ENCODE results near the gene BSDC1. TPM values are rescaled to one million over a fixed set of nuclear protein-coding genes. Genes with fewer than 3 reads are reported as not detected.

BSDC1 gene
- total and polyA plus RNA-seq, 10 of the 15 experiments (the other 5 are each of a cell fraction or from before 2014, with no cell fraction given): 3.0 to 39.7 (median 22.8) TPM

DNA sequence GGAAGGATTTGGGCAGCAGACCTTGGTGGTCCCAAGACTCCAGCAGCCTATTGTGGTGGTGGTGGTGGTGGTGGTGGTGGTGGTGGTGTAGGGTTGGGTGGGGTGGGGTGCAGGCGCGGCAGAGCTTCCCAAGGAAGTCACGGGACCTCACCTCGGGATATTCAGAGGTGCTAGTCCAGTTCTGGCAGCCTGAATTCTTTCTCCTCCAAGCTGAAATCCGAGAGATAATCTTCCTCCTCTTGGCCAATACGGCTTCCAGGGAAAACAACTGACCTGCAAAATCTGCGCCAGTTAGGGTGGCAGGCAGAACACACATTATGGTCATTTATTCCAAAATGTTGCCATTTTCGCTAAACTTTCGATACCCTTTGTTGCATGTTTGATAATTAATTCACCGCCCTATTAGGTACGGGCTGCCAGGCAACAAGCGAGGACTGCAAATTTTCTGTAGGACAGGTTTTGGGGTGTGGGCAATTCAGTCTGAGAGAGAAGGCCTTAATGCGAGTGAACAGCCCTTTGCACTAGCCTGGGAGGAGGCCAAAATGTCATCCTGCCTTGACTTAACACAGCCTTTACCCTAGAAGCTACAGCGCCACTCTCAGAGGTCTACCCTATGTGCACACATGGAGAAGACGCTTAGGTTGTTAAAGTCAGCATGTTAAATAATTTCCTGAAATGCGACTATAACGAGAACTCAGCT, 33.2 kb upstream of the BSDC1 start:
- no peak for FAIRE-seq
- SMC1A ChIA-PET (ENCODE audit: uncharacterized antibody, unreplicated experiment): no interaction called here
- Histone ChIP-seq H3K9me3 (replicated peaks; ENCODE audit: control insufficient read depth, insufficient read depth, low read length) (no peaks in the 10 kb centered on the region), H3K9ac (ENCODE audit: control insufficient read depth, insufficient read depth, low read length) (no peak overlapping the region), H3K79me2 (ENCODE audit: control insufficient read depth, insufficient read depth, low read length) (no peaks in the 10 kb centered on the region), H3K27me3 (replicated peaks in 1 of 2; ENCODE audit: control insufficient read depth in 2 of 2, insufficient read depth in 2 of 2, low read length in 1 of 2) (peaks cover 0 to 10% of the 10 kb centered on the region in 2 experiments; a peak in 2 of 4 replicates), H2AFZ (ENCODE audit: control insufficient read depth, low read depth, low read length) (no peak overlapping the region), H3K36me3 (ENCODE audit: control insufficient read depth in 2 of 2, insufficient read depth in 2 of 2, low read length in 1 of 2) (no peaks in the 10 kb centered on the region), H3K27ac (ENCODE audit: control insufficient read depth, insufficient read depth) (no peak overlapping the region), H4K20me1 (ENCODE audit: control insufficient read depth, insufficient read depth) (no peaks in the 10 kb centered on the region), H3K4me2 (ENCODE audit: control insufficient read depth, insufficient read depth) (no peak overlapping the region), H3K4me3 (no peak overlapping the region), H3K4me1 (ENCODE audit: control insufficient read depth, insufficient read depth, low read length) (peaks cover 4% of the 10 kb centered on the region)
- 80% methylated on average over 15 of the region's 17 CpGs for WGBS (ENCODE audit: insufficient coverage, insufficient replicate concordance, low lambda C conversion rate, missing lambda C conversion rate)
- ATAC-seq: no peak
- in situ Hi-C loops (cut with MboI) (no loop called here), intact Hi-C loops (cut with micrococcal nuclease; ENCODE audit: unreplicated experiment) (no loop called here)
- POLR2A ChIA-PET: interaction anchor here (0.6 kb wide), 1 partner anchor 1335 kb away, joined by 4 read pairs; no protein-coding TSS in a partner anchor
- BruUV-seq (replicated peaks): no TSS peak
- DNase-seq (ENCODE audit: low read depth, low spot score): no peak
- RAD21 ChIA-PET (ENCODE audit: unreplicated experiment): no interaction called here
- CTCF ChIA-PET: interaction anchor here (4.0 kb wide), 1 partner anchor 27 kb away, joined by 17 read pairs; no protein-coding TSS in a partner anchor
- TF ChIP-seq, protein P1, sequence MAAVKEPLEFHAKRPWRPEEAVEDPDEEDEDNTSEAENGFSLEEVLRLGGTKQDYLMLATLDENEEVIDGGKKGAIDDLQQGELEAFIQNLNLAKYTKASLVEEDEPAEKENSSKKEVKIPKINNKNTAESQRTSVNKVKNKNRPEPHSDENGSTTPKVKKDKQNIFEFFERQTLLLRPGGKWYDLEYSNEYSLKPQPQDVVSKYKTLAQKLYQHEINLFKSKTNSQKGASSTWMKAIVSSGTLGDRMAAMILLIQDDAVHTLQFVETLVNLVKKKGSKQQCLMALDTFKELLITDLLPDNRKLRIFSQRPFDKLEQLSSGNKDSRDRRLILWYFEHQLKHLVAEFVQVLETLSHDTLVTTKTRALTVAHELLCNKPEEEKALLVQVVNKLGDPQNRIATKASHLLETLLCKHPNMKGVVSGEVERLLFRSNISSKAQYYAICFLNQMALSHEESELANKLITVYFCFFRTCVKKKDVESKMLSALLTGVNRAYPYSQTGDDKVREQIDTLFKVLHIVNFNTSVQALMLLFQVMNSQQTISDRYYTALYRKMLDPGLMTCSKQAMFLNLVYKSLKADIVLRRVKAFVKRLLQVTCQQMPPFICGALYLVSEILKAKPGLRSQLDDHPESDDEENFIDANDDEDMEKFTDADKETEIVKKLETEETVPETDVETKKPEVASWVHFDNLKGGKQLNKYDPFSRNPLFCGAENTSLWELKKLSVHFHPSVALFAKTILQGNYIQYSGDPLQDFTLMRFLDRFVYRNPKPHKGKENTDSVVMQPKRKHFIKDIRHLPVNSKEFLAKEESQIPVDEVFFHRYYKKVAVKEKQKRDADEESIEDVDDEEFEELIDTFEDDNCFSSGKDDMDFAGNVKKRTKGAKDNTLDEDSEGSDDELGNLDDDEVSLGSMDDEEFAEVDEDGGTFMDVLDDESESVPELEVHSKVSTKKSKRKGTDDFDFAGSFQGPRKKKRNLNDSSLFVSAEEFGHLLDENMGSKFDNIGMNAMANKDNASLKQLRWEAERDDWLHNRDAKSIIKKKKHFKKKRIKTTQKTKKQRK (IDR thresholded peaks at IDR 0.05; ENCODE audit: low read depth, low read length): no peak
- TF ChIP-seq SP1 (IDR thresholded peaks at IDR 0.05; ENCODE audit: low read depth, low read length) (no peak), JUNB (IDR thresholded peaks at IDR 0.05) (no peak), PAX8 (IDR thresholded peaks at IDR 0.05) (no peak), GABPA (IDR thresholded peaks at IDR 0.05; ENCODE audit: low read depth) (no peak), RBBP5 (conservative IDR thresholded peaks at IDR 0.05) (no peak), SREBF2 (IDR thresholded peaks at IDR 0.05; ENCODE audit: low read length) (no peak), POLR2AphosphoS2 (IDR thresholded peaks at IDR 0.05; ENCODE audit: low read depth, low read length) (no peak)
- TF ChIP-seq, protein P2, sequence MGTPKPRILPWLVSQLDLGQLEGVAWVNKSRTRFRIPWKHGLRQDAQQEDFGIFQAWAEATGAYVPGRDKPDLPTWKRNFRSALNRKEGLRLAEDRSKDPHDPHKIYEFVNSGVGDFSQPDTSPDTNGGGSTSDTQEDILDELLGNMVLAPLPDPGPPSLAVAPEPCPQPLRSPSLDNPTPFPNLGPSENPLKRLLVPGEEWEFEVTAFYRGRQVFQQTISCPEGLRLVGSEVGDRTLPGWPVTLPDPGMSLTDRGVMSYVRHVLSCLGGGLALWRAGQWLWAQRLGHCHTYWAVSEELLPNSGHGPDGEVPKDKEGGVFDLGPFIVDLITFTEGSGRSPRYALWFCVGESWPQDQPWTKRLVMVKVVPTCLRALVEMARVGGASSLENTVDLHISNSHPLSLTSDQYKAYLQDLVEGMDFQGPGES (IDR thresholded peaks at IDR 0.05): no peak
- TF ChIP-seq, protein P3, sequence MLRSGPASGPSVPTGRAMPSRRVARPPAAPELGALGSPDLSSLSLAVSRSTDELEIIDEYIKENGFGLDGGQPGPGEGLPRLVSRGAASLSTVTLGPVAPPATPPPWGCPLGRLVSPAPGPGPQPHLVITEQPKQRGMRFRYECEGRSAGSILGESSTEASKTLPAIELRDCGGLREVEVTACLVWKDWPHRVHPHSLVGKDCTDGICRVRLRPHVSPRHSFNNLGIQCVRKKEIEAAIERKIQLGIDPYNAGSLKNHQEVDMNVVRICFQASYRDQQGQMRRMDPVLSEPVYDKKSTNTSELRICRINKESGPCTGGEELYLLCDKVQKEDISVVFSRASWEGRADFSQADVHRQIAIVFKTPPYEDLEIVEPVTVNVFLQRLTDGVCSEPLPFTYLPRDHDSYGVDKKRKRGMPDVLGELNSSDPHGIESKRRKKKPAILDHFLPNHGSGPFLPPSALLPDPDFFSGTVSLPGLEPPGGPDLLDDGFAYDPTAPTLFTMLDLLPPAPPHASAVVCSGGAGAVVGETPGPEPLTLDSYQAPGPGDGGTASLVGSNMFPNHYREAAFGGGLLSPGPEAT (IDR thresholded peaks at IDR 0.05; ENCODE audit: low read depth): no peak
- TF ChIP-seq, protein P4, sequence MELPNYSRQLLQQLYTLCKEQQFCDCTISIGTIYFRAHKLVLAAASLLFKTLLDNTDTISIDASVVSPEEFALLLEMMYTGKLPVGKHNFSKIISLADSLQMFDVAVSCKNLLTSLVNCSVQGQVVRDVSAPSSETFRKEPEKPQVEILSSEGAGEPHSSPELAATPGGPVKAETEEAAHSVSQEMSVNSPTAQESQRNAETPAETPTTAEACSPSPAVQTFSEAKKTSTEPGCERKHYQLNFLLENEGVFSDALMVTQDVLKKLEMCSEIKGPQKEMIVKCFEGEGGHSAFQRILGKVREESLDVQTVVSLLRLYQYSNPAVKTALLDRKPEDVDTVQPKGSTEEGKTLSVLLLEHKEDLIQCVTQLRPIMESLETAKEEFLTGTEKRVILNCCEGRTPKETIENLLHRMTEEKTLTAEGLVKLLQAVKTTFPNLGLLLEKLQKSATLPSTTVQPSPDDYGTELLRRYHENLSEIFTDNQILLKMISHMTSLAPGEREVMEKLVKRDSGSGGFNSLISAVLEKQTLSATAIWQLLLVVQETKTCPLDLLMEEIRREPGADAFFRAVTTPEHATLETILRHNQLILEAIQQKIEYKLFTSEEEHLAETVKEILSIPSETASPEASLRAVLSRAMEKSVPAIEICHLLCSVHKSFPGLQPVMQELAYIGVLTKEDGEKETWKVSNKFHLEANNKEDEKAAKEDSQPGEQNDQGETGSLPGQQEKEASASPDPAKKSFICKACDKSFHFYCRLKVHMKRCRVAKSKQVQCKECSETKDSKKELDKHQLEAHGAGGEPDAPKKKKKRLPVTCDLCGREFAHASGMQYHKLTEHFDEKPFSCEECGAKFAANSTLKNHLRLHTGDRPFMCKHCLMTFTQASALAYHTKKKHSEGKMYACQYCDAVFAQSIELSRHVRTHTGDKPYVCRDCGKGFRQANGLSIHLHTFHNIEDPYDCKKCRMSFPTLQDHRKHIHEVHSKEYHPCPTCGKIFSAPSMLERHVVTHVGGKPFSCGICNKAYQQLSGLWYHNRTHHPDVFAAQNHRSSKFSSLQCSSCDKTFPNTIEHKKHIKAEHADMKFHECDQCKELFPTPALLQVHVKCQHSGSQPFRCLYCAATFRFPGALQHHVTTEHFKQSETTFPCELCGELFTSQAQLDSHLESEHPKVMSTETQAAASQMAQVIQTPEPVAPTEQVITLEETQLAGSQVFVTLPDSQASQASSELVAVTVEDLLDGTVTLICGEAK (IDR thresholded peaks at IDR 0.05; ENCODE audit: borderline replicate concordance): no peak

All from GM12878 (cell line).